ENCODE results near the gene PDXK.
A peak's percentile ranks its signal among the peaks of the same experiment; 100 is the strongest.
"Not testable (repeated sequence)": the region's sequence is repeated elsewhere in the genome, so short reads cannot be mapped to it uniquely, and the experiment has no call there.

PDXK gene

GRCh38 chr21:43697758-43698643, 20.9 kb upstream of the PDXK start:
- ATAC-seq = no peak

DNA sequence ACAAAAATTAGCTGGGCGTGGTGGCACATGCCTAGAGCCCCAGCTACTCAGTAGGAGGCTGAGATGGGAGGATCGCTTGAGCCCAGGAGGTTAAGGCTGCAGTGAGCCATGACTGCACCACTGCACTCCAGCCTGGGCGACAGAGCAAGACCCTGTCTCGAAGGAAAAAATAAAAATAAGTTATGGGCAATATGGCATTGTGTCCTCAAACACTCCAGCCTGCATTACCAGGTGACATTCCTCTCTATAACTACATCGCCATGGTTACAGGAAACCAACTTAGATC, 19.5 kb upstream of the PDXK start:
- ATAC-seq = not testable (repeated sequence)

- no peak for ATAC-seq
These were observed 18.9 kb upstream of the PDXK start for GRCh38 chr21:43699933-43700599.

DNA sequence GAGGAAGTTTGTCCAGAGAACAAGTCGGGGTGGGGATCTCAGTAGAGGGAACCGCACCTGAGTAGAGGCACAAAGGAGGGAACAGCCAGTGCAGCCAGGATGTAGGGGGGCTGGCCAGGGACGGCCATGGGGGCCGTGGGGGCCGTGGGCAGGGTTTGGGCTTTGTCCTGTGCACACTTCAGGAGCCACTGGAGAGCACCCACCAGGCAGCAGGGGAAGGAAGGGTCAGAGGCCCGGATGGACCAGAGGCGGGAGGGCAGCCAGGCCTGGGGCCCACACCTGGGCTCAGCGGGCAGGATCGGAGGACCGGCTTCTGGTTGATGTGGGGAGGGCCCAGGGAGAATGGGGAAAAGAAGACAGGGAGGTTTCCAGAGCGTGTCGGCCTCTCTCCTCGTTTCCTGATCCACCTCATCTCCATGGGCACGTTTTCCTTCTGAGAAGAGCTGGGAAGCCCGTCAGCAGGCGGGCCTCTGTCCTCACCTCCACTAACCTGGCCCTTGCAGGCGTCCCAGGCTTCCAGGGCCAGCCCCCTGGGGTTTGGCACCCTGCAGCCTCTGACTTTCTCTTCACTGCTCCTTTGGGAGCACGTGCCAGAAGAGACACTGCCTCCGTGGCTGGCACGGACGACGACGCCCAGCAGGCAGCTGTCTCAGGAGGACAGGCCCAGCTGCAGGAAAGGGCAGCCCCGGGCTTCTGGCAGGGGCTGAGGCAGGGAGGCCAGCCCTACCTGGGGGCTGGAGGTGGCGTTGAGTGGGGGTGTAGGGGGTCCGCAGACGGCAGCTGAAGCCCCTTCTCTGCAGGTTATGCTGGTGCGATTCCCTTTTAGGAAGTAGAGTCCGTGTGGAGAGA, 16.8 kb upstream of the PDXK start:
- no peak for ATAC-seq

DNA sequence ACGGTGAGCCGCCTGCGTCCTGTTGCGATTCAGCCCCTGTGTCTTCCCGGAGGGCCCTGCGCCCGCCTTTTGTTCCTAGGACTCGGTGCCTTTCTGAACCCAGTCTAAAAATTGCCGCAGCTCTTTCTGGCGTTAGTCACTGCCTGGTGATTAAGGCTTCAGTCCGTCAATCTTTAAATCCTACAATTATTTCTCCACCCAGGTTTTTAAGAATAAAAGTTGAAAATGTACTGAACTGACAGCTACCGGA, 16.2 kb upstream of the PDXK start:
- ATAC-seq = no peak

DNA sequence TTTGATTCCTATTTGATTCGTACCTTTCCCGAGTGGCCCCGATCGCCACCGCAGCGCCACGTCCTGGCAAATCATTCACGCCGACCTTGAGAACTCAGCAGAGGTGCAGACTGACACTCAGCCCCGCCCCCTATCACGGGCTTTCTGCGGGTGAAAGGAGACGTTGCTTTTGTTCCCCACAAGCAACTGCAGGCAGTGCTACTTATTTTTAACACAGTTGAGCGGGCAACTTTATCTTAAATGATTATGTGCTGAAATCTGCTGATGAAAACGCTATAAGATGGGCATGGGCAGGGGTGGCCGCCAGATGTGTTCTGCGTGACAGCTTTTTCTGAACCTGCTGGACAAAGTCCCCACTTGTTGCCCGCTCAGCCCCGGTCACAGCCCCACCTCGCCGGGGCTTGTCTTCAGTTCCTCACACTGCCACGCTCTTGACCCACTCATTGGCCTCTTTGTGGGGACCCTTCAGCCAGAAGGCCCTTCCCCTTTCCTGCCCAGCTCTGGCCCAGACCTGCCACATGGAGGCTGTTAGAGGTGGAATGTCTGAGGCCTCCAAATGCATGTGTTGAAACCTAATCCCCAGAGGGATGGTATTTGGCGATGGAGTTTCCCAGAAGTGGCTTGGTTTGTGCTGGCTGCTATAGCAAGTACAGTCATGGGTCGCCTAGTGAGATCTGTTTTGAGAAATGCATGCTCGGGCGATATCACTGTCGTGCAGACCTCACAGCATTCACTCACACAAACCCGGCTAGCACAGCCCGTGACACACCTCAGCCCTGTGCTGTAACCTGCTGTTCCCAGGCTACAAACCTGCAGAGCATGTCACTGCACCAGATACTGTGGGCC, 15.7 kb upstream of the PDXK start:
- ATAC-seq = no peak

DNA sequence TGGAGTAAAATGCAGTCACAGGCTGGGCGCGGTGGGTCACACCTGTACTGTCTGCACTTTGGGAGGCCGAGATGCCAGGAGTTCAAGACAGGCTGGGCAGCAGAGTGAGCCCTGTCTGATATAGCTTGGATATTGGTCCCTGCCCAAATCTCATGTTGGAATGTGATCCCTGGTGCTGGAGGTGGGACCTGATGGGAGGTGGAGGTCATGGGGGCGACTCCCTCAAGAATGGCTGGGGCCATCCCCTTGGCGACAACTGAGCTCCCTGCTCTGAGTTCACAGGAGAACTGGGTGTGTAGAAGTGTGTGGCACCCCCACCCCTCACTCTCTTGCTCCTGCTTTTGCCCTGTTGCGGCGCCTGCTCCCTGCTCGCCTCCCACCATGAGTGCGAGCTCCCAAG, 11.5 kb upstream of the PDXK start:
- ATAC-seq = no peak

GRCh38 chr21:43708745-43709381, 10.1 kb upstream of the PDXK start:
- ATAC-seq = no peak

DNA sequence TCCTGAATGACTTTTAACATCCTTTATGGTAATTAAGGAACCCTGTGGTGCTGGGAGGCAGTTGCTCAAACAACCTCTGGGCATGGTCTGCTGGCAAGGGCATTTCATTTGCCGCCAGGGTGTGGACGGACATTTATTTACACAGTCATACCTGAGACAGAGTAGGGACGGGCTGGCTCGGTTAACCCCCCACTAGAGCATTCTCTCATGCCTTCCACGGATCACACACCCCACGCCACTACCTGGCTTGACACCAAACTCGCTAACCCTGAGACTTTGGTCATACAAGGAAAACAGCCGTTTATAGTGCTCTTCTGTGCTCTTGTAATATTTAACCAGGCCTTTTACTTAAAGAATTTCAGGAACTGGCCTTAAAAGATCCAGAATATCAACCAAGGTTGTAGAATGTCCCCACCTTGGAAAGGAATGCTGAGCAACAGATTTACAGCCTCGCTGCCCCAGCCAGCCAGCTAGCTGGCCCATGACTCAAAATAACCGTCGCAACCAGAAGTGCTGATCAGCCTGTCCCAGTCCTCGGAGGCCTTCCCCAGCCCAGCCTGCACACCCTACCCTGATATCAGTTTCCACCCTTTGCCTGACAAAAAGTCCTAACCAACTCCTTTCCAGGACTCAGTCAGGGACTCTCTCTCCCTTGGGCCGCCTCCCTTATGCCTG, 6.5 kb upstream of the PDXK start:
- ATAC-seq = no peak

- not testable (repeated sequence) for ATAC-seq
These were observed 5.8 kb upstream of the PDXK start for GRCh38 chr21:43713123-43713522.

DNA sequence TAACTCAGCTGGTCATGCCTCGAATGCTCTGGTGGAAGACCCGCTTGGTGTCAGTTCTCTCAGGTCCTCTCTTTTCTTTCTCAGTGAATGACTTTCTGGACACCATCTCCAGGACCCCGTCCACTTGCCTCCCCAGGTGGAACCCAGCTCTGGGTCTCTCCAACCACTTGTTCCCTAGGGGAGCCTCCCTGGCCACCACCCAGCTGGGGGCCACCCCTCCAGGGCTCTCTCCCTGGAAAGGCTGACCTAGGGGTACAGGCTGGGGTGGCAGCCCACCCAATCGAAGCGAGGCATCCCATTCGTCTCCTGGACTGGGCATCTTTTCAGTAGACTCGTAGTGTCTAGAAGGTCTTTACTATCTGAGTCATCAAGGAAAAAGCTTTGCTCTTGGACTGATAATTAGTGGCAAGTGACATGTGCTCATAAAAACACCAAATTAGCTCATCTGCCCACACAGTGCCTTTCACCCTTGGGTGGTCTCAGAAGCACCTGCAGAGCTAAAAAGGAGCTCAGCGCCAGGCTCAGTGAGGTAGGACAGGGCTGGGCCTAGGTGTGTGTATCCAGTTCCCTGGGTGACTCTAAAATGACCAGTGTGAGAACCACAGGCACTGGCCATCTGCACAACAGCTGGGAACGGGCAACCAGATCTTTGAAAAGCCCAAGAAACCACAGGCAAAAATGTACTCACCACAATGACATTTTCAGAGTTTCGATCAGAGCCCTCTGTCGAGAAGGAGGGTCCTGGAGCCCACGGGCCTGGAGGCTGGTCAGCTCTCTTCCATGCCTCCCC, 2.4 kb upstream of the PDXK start:
- no peak for ATAC-seq

GRCh38 chr21:43717166-43717853, 1.6 kb upstream of the PDXK start:
- ATAC-seq = no peak

- no peak for ATAC-seq
These were observed 710 bp upstream of the PDXK start for GRCh38 chr21:43717967-43718871.

- ATAC-seq = peak in 1 of 2 donors; percentile 2
These were observed 1.0 kb downstream of the PDXK start for GRCh38 chr21:43719748-43720538.

DNA sequence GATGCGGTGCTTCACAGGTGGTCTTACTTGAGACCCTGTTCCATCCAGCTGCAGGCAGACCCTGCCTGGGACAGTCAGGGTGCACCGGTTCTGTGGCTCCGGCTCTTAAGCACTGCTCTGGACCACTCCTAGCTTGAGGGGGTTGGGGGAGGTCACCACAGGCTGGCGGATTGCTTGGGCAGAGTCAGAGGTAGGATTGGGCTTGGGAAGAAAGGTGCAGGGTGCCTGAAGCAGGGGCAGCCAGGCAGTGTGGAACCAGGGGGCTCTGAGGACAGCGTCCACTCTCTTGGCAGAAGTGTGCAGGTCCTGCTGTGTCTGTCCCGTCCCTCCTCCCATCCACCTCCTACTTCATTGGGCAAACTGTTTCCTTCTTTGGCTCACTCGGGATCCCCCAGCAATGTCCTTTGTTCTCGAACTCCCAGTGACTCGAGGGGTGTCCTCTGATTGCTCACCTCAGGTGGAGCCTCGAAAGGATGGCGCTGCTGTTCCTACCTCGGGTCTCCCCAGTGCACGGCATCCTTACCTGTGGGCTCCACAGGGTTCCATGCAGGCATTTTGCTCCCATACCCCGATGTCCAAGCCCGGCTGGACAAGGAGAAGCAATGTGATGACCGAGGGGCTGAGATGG, 1.7 kb downstream of the PDXK start:
- no peak for ATAC-seq

DNA sequence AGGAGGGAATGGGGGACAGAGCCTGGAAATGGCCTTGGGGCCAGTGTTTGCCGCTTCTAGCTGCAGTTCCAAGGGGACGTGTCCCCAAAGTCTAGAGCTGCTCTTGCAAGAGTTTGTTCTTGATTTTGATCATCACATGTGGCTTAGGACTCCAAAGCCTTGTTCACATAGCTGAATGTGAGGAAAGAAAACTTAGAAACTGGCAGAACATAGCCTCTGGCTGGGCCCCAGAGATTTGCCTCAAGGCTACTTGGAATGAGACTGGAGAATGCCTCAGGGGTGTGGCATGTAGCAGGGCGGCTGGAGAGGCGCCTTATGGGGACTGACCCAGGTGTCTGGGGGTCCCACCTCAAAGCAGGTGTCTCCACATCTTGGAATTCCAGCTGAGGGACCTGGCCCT, 2.3 kb downstream of the PDXK start:
- ATAC-seq = no peak

DNA sequence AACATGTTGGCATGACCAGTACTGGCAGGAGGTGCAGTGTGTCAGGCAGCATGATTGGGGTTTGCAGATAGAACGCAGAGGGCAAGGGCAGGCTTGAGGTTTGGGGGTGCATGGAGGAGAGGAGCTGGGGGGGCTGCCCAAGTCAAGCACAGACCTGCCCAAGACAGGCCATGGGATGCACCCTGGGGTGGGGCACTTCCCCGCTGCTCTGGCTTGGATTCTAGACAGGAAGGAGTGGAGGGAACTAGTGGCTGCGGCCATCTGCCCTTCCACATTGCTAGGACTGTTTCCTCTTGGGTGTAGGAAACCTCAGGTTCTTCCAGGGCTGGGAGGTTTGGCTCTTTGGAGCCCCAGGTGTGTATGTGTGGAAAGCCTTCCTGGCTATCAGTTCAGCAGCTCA, 3.0 kb downstream of the PDXK start:
- ATAC-seq = no peak

GRCh38 chr21:43723648-43724047, 4.7 kb downstream of the PDXK start:
- no peak for ATAC-seq
